22Rv1 (cell line): ENCODE measurements around the gene C1orf174.

ENCODE experiments used
- CTCF ChIP-seq: fragments of 450-650 bp; IDR thresholded peaks from 2 replicates; pipeline ENCODE4 v1.5.1; 2017; ENCODE audit warnings: mild to moderate bottlenecking
- ZFX ChIP-seq: fragments of 450-650 bp; IDR thresholded peaks from 2 replicates; pipeline ENCODE4 v1.6.1; 2017; ENCODE audit warnings: antibody characterized with exemption, borderline replicate concordance

- TF ChIP-seq CTCF (no peak), ZFX (no peak)
Observed at GRCh38 chr1:3864884-3865283, 35.2 kb downstream of the C1orf174 start.
